HG03354 (cell line): ENCODE results near the gene STX17.

Source experiments
- ATAC-seq: cut with Tn5 transposase; IDR thresholded peaks from one replicate; pipeline ENCODE4 v1.9.1; 2021; ENCODE audit warnings: mild to moderate bottlenecking; ENCODE audit not compliant: unreplicated experiment, poor library complexity, severe bottlenecking

The STX17 gene

DNA sequence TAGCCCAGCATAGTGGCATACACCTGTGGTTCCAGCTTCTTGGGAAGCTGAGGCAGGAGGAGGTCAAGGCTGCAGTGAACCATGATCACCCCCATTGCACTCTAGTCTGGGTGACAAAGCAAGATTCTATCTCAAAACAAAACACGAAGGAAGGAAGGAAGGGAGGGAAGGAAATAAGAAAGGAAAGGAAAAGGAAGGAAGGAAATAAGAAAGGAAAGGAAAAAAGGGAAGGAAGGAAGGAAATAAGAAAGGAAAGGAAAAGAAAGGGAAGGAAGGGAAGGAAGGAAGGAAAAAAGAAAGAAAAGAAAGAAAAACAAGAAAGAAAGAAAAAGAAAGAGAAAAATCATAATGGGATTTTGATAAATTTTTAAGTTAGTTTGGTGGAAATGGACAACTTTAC lies 3.1 kb upstream of the STX17 start:
- ATAC-seq: no peak

- ATAC-seq: peak; percentile 2
Measured at GRCh38 chr9:99905833-99906402, 536 bp upstream of the STX17 start.

DNA sequence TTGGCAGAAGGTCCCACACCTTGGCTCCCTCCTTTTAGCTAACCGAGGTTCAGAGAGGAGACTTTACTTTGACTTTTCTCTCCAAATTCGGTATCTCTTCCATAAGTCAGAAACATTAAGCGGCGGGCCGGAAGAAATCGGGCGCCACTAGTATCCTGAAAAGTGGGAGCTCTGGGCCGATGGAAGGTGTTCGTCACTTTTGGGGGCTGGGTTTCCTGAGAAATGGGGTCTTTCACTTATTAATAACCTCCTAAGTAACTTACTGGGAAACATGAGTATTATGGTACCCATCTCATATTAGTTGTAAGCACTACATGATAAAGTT lies 716 bp downstream of the STX17 start:
- ATAC-seq: no peak

DNA sequence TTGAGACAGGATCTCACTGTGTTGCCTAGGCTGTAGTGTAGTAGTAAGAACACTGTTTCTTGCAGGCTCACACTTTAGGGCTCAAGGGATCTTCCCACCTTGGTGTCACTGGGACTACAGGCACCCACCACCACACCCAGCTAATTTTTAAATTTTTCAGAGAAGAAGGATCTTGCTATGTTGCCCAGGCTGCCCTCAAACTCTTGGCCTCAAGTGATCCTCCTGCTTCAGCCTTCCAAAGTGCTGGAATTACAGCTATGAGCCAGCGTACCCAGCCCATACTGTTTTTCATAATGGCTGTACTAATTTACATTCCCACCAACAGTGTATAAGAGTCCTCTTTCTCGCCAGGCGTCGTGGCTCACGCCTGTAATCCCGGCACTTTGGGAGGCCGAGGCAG lies 5.1 kb downstream of the STX17 start:
- ATAC-seq: no peak

DNA sequence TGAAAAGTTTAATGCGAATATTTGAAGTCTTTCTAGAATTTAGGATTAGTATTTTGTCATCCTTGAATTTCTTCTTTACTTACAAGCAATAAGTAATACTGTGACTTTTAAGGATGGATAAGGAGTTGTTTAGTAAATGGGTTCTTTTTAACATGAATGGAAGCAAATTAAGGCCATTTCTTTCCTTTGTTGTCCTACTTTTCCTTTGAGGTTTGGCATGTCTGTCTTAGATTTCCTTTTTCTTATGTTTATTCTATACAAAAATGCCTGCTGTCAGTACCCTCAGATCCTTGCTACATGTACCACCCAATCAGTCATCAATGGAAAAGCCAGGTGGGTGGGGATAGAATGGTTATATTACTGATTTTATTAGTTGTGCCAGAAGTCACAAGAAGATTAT lies 10.2 kb downstream of the STX17 start:
- ATAC-seq: no peak

- ATAC-seq: no peak
Measured at GRCh38 chr9:99918134-99918533, 11.7 kb downstream of the STX17 start.

GRCh38 chr9:99919930-99920329 lies 13.5 kb downstream of the STX17 start:
- no peak for ATAC-seq

DNA sequence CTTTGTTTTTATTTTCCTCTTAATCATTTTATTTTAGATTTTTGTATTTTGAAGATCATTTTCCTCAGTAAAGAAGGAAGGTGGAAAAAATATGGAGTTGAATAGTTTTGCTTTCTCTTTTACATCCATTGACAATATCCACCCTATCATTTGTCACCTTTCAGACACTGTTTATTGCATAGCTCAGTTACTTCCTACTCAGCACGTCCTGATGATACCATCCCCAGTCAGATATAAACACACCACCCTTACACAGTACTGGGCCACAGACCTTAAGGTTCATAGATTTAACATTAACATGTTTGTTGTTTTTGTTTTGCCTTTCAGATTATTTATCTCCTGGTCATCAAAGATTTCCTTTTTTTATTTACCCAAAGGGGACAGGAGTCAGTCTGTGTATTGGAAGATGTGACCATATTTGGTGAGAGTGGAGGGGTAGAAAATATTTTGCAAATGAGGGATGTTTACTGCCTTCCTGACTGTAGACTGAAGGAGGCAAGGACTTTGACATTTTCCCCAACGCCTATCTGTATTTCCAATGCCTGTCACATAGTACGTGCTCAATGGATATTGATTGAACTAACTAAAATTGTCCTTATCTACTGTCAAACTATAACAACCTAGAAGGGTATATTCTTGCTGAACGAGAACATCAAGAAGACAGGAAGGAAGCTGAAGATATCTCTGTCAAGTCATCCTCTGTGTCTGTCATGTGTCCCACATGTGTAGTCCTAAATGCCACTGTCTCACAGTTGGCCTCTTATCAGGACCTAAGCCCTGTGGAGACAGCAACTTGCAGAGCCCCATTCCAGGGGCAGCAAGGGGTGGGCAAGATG lies 15.6 kb downstream of the STX17 start:
- no peak for ATAC-seq

GRCh38 chr9:99922711-99923030 lies 16.2 kb downstream of the STX17 start:
- ATAC-seq: no peak

DNA sequence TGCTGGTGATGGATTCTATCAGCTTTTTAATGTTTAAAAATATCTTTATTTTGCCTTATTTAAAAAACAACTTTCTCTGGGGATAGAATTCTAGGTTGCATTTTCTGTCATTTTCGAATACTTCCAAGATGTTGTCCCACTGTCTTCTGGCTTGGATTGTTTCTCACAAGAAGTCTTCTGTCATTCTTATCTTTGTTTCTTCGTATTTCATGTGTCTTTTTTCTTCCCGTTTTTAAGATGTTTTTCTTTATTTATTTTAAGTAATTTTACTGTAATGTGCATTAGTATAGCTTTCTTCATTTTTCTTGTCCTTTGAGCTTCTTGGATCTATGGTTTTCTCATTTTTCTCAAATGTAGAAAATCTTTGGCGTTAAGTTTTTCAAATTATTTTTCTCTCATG lies 19.1 kb downstream of the STX17 start:
- ATAC-seq: no peak

GRCh38 chr9:99929652-99930051 lies 23.2 kb downstream of the STX17 start:
- ATAC-seq: no peak

DNA sequence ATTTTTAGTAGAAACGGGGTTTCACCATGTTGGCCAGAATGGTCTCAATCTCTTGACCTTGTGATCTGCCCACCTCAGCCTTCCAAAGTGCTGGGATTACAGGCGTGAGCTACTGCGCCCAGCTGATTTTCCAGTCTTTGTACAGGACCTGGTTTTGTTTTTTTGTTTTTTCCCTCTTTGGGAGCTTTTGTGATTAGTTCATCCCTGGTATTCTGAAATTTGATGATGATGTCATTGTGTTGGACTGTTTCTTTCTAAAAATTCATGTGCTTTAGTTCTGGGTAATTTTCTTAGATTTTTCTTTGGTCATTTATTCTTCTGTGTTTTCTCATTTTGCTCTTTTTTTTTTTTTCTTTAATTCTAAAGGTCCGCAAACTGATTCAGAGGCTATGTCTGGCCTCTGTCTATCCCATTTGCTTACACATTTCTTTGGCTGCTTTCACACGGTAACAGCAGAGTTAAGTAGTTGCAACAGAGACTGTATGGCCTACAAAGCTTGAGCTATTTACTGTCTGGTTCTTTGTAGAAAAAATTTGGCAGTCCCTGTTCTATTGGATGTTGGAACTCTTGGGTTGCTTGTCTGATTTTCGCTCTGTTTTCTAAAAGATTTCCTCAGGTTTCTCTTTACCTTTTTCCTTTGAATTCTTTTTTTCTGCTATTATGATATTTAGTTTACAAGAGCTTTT lies 24.8 kb downstream of the STX17 start:
- ATAC-seq: no peak

DNA sequence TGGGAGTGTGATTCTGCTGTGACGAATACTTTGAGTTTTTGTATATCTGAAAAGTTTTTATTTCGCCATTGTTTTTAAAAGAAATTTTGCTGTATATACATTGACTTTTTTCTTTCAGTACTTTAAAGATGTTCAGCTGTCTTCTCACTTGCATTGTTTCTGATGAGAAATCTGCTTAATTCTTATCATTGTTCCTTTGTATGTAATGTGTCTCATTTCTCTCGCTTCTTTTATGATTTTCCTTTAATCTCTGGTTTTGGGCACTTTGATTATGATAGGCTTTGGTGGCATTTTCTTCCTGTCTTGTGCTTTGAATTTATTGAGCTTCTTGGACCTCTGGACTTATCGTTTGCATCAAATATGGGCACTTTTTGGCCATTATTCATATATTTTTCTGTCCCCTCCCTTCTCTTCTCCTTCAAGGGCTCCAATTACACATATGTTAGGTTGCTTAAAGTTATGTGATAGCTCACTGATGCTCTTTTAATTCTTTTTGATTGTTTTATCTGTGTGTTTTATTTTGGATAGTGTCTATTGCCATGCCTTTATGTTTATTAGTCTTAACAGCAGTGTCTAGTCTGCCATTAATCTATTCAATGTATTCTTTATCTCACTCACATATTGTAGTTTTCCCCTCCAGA lies 30.6 kb downstream of the STX17 start:
- ATAC-seq: no peak

DNA sequence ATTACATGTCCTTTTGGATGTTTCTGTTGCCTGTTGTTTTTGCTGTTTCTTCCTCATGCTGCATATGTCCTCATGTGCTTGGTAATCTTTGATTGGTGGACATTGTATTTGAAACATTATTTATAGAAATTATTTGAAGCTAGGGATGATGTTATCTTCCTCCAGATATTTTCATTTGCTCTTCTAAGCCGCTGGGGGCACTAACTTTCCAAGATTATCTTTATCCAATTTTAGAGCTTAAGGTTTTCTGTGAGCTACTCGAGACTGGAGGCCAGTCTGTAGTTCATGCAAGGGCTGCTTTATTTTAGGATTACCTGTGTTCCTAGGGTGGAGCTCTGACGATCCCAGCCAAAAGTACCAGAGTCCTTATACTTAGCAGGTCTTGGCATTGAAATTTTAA lies 40.9 kb downstream of the STX17 start:
- ATAC-seq: no peak

GRCh38 chr9:99948482-99948881 lies 42.0 kb downstream of the STX17 start:
- ATAC-seq: no peak

DNA sequence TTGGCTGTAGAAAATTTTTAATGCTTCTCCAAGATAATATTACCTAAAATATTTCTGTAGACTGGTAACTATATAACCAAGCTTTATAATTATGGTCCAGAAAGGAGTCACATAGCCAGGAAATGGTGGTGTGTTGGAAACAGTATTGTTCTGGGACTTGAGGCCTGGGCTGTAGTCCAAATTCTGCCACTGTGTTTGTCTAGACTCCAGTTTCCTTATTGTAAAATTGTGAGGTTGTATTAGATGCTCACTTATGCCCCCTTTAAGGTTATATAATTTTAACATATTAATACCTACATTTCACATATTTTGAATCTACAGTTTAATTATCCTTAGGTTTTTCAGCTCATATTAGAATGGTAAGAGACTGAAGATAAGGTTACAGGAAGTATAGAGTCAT lies 42.4 kb downstream of the STX17 start:
- no peak for ATAC-seq

GRCh38 chr9:99953861-99954507 lies 47.5 kb downstream of the STX17 start:
- ATAC-seq: no peak

GRCh38 chr9:99954819-99955218 lies 48.4 kb downstream of the STX17 start:
- no peak for ATAC-seq

- no peak for ATAC-seq
Measured at GRCh38 chr9:99955606-99956005, 49.2 kb downstream of the STX17 start.

DNA sequence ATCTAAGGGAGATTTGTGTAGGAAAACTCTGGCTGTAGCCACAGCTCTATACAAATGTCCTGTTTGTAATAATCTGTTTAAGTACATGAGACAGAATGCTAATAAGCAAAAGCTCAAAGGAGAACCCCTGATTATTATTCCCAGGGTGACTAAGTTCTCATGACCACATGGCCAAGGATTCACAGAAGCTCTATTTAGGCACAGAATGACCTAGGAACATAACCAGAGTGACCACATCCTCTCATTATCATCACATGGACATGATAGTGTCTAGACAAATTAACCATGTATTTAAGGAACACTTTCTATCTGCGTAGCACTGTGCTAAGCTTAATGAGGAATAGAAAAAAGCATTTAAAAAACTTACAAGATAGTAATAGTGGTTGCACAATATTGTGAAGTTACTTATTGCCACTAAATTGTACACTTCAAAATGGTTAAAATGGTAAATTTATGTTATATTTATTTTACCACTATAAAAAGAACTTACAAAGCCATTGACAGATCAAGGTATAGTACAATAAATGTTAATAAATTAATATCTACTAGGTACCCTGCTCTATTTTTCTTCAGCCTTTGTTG lies 56.3 kb downstream of the STX17 start:
- no peak for ATAC-seq
